GM18951 (cell line): ENCODE measurements around the gene IL17RE.
A peak's percentile ranks its signal among the peaks of the same experiment; 100 is the strongest.
"Not testable (repeated sequence)": the region's sequence is repeated elsewhere in the genome, so short reads cannot be mapped to it uniquely, and the experiment has no call there.

Experiments used
- POLR2A ChIP-seq: IDR thresholded peaks from 4 replicates; pipeline ENCODE4 v1.6.1; 2011; ENCODE audit warnings: mild to moderate bottlenecking; ENCODE audit not compliant: insufficient read length, insufficient read depth; ENCODE audit errors: extremely low read depth
- in situ Hi-C: fragments of 300-500 bp; cut with MboI; formaldehyde crosslinking; loops from one replicate; pipeline ENCODE4 v1.12.0; 2022; ENCODE audit warnings: low sequenced_read_pairs, mixed read lengths, inconsistent platforms; ENCODE audit not compliant: unreplicated experiment

IL17RE gene

DNA sequence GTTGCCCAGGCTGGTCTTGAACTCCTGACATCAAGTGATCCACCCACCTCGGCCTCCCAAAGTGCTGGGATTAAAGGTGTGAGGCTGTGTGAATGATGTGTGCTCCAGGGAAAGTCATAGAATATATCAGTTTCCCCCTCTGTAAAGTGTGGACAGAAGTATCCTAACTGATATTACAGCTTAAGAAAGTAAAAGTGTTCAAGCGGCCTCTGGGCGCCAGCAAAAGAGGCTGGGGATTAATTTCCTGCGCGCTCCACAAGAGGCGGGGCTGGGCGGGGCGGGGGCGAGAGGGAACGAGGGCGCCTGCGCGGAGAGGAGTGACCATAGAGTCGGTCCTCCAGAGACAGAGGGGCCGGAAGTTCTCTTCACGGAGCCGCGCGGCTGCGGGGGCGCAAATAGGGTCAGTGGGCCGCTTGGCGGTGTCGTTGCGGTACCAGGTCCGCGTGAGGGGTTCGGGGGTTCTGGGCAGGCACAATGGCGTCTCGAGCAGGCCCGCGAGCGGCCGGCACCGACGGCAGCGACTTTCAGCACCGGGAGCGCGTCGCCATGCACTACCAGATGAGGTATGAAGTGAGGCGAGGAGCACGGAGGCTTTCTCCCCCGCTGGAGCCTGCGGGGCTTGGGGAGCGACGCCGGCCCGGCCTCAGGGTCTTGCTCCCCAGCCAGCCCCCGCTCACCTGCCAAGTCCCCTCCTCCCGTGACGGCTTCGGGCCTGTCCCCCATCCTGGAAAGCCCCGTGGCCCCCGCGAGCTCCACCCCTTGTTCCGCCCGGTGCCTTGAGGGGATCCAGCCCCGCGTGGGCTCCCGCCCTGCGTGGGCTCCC, 12.2 kb upstream of the IL17RE start, which contains the start of gene JAGN1:
TSS of gene JAGN1 (plus strand) at position 362 of the 823 bp plus-strand sequence. CDS start at position 475, 113 bp downstream.
- peak; percentile 87 for TF ChIP-seq POLR2A
- in situ Hi-C loops = no loop called here

DNA sequence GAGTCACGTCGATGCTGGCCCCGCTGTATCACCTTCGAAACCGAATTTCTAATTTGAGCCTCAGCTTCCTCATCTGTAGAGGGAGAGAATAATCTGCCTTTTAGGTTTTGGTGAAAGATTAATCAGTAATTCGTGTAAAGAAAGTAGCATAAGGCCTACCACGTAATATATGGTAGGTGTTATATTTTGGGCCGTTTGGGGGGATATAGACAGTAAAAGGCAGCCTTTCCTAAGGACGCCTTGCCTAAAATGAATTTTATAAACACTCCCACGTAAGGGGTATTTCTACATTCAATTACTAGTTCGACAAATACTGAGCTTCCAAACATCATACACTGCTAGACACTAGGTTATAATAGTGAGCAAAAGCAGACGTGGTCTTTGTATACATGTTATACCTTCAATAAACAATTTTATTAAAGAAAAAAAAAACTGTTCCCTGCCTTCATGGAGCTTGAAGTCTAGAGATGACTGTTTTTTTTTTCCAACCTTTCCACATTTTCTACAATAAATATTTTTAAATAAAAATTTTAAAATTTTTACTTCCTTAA, 11.5 kb upstream of the IL17RE start:
- in situ Hi-C loops = no loop called here

DNA sequence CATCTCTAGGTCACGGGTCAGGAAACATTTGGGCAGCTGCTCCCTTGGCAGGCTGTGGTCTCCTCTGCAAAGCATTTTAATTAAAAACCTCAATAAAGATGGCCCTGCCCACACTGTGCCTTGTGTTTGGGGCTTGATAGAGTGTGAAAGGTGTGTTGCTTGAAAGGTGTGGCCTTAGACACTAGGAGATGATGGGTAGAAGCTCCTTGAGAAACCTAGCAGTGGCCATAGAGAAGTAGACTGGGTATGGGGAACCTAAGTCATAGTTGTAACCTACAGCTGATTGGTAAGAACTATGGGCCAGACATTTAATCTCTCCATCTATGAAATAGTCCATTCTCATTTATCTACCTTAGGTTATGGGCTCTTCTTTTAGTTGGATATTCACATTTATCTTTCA, 8.9 kb upstream of the IL17RE start:
- no peak for TF ChIP-seq POLR2A
- in situ Hi-C loops = no loop called here

More for the DNA sequence above, 11.5 kb upstream of the IL17RE start:
- TF ChIP-seq POLR2A = no peak

DNA sequence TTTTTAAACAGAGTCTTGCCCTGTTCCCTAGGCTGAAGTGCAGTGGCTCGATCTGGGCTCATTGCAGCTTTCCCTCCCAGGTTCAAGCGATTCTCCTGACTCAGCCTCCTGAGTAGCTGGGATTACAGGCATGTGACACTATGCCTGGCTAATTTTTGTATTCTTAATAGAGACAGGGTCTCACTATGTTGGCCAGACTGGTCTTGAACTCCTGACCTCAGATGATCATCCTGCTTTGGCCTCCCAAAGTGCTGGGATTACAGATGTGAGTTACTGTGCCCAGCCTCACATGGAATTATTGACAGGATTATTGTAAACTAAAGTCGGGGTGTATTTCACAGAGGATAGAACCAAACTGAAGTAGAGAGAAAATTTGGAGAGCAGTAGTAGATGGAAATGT, 6.9 kb upstream of the IL17RE start:
- in situ Hi-C loops = not testable (repeated sequence)

DNA sequence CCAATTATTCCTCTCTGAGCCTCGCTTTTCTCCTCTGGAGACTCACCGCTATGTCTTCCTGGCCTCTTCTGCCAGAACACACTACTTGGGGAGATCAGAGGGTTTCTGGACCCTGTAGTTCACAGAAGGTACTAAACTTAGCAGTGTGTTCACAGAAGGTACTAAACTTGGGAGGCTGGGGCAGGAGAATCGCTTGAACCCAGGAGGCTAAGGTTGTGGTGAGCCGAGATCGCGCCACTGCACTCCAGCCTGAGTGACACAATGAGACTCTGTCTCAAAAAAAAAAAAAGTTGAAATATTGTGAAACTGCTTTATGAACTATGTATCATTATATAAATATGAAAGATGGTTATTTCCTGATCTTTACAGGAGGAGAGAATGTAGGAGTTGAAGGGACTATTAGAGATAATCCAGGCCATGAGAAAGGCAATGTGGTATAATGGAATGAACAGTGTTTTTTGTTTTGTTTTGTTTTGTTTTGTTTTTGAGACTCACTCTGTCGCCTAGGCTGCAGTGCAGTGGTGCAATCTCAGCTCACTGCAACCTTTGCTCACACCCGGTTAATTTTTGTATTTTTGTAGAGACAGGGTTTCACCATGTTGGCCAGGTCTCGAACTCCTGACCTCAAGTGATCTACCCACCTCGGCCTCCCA, 5.8 kb upstream of the IL17RE start:
- in situ Hi-C loops = not testable (repeated sequence)

DNA sequence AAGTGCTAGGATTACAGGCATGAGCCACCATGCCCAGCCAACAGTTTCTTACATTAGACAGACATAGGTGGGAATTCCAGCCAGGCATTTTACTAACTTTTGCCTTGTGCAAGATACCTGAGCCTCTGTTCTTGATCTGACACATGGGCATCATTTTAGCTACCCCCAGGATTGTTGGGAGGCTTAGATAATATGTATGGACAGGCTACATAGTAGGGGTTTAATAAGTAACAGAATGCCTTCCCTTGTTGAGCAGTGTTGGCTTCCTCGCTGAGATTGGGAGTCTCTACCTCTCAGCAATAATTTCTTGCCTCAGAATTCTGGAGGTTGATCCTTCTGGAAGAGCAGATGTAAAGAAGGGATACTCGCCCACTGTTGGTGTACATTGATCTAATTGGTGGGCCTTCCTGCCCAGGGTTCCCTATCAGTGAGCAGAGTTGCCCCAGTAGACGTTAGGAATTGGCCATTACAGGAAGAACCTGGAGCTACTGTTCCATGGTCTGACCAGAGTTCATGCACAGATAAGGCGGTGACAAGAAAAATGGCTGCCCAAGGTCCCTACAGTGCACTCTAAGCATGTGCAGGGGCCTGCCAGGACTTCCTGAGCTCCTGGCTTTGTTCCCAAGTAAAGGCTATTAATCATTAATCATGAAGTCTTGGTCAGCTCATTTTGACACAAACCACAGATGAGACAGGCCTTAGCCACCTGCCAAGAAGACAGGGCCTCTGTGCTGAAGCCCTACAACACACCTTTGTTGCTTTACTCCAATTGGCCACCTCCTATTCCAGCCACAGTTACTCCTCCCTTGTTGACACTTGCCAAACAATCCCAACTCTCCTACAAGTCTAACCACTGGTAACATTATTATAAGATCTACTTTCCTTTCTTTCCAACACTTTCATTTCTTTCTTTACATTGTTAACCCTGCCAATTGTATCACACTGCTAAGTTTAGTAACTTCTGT, 5.0 kb upstream of the IL17RE start:
- no peak for TF ChIP-seq POLR2A
- in situ Hi-C loops = no loop called here

DNA sequence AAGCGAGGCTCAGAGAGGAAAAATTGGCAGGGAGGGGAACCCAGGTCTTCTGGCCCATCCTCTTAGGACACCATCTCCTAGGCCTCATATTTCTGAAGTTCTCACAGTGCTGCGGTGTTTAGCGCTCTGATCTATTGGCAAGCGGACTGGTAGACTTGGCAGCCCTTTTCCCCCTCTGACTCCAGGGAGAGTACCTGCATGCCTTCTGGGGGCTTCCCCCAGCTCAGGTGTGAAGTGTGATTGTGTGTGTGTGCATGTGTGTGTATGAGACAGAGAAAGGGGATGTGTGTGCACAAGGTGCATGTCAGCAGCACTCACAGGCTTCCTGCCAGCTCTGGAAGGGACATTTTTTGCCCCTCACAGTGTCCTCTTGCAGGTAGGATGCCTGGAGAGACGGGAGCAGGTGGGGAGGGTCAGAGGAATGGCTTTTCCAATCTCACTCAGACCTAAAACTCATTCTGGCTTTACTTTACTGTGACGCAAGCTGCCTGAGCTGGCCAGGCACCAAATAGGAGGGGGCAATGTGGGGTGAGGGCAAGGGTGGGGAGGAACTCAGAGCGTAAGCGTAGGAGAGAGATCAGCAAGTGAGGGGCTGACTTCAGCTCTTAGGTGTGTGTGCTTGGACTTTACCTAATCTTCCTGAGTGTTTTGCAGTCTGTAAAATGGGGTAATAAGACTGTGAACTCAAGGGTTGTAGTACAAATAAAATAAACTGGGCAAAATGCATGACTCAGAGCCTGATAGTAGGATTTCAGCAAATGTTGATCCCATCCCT, 4.0 kb upstream of the IL17RE start:
- no peak for TF ChIP-seq POLR2A
- in situ Hi-C loops = no loop called here

DNA sequence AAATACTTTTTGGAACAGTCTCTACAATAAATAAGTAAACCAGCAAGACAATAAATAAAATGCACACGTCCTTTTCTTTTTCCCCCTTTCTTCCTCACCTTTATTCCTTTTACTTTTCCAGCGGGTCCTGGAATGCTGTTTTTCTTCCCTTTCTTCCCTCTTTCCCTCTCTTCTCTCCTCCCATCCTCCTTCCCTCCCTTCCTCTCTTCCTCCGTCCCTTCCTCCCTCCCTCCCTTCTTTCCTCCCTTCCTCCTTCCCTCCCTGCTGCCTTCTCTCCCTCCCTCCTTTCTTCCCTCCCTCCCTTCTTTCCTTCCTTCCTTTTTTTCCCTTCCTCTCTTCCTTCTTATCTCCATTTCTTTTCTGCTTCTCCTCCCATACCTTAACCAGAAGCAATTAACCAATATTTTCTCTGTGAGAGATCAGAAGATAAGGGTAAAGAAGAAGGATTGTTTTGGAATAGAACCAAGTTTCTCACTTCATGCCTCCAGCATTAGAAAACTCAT, 3.3 kb upstream of the IL17RE start:
- no peak for TF ChIP-seq POLR2A
- in situ Hi-C loops = no loop called here

DNA sequence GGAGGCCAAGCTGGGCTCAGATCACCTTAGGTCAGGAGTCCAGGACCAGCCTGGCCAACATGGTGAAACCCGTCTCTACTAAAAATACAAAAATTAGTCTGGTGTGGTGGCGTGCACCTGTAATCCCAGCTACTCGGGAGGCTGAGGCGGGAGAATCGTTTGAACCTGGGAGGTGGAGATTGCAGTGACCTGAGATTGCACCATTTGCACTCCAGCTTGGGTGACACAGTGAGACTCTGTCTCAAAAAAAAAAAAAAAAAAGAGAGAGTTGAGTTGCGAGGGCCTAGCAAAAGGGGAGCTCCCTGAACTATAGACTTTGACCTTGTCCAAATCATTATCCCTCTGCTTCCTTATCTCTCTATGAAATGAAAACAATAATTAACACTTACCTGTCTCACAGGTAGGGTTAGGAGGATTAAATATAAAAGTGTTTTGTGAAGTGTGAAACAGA, 1.7 kb upstream of the IL17RE start:
- in situ Hi-C loops = not testable (repeated sequence)

DNA sequence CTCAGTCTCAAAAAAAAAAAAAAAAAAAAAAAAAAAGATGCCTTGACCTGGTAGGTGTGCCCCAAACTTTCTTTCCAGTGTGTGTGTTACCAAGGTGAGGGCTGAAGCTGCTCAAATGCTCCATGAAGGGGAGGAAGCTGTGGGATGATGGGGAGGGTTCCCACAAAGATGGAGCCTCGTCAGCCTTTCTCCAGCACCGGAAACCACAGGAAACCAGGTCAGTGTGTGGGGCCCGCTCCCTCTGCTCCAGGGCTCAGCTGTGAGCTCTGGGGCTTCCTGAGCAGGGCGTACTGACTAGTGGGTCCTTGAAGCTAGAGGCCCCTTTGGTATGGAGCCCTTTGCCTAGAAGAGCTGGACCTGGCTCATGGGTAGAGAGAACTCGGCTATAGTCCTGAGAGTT, 681 bp upstream of the IL17RE start:
- no peak for TF ChIP-seq POLR2A
- in situ Hi-C loops = no loop called here

DNA sequence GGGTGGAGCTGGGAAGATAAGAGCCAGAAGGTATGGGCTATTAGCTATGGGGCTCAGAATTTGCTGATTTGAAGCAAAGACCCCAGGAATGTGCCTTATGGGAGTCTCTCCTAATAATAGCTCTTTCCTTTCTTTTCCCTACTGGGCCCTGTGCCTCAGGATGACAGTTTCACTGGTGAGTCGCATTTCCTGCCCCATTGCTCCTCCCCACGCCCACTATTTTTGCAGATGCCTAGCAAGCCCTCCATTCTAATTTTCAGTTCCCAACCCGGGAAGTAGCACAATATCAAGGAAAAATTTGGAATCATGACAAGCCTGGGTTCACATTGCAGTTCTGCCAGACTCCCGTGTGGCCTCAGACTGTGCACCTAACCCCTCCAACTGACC, 583 bp downstream of the IL17RE start:
- TF ChIP-seq POLR2A = no peak
- in situ Hi-C loops = no loop called here

DNA sequence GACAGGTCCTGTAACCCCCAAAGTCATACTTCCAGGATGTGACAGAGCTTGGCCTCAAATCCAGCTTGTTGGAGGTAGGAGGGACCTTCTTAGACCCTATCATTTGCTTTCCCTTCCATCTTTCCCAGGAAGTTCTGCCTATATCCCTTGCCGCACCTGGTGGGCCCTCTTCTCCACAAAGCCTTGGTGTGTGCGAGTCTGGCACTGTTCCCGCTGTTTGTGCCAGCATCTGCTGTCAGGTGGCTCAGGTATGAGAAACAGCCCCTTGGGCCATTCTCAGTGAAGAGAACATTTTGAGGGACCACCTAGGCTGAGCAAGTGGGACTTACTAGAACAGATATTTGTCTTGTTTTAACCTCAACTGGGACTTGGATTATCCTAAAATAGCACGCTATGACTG, 1.3 kb downstream of the IL17RE start:
- in situ Hi-C loops = no loop called here
- no peak for TF ChIP-seq POLR2A
